PC-3 (cell line): ENCODE data around the gene PTDSS2.

Experiments used
- CTCF ChIP-seq: fragments of 300-600 bp; sonication (generic); conservative IDR thresholded peaks from 2 replicates; pipeline ENCODE4 v1.5.1; 2017; ENCODE audit warnings: antibody characterized with exemption, low read depth, mild to moderate bottlenecking, low read length
- EZH2 ChIP-seq: fragments of 300-600 bp; sonication (generic); IDR thresholded peaks from one replicate; pipeline ENCODE4 v1.6.1; 2017; ENCODE audit warnings: antibody characterized with exemption, mild to moderate bottlenecking, low read length; ENCODE audit not compliant: unreplicated experiment
- EZH2phosphoT487 ChIP-seq: fragments of 300-600 bp; sonication (generic); IDR thresholded peaks from 2 replicates; pipeline ENCODE4 v1.6.1; 2018; ENCODE audit warnings: mild to moderate bottlenecking, antibody characterized with exemption, low read length, borderline replicate concordance

GRCh38 chr11:455566-456147, 5.6 kb downstream of the PTDSS2 start:
- no peak for TF ChIP-seq CTCF
- no peak for TF ChIP-seq EZH2phosphoT487
- TF ChIP-seq EZH2, result no peak
